Duodenal mucosa (tissue), 2 donors: ENCODE data around the gene SLC39A11.

Source experiments
- H3K27ac ChIP-seq: one replicate; pipeline ENCODE4 v1.7.0; 2013; ENCODE audit warnings: low read depth, low read length
- H3K27me3 ChIP-seq, 2 donors: one replicate each; pipeline ENCODE4 v1.7.0; 2013; ENCODE audit warnings: low read length in 2 of 2, control low read depth in 1 of 2; ENCODE audit not compliant: insufficient read depth in 2 of 2, control insufficient read depth in 1 of 2
- H3K36me3 ChIP-seq, 2 donors: one replicate each; pipeline ENCODE4 v1.7.0; 2013; ENCODE audit warnings: low read length in 2 of 2, control low read depth in 1 of 2; ENCODE audit not compliant: insufficient read depth in 2 of 2, control insufficient read depth in 1 of 2
- H3K4me1 ChIP-seq, 2 donors: one replicate each; pipeline ENCODE4 v1.7.0; 2013; ENCODE audit warnings: low read length in 2 of 2, control low read depth in 1 of 2; ENCODE audit not compliant: insufficient read depth in 2 of 2, control insufficient read depth in 1 of 2
- H3K4me3 ChIP-seq, 2 donors: one replicate each; pipeline ENCODE4 v1.7.0; 2013; ENCODE audit warnings: low read length in 2 of 2, low read depth in 1 of 2
- H3K9ac ChIP-seq, 2 donors: one replicate each; pipeline ENCODE4 v1.7.0; 2013; ENCODE audit warnings: low read length in 2 of 2, low read depth in 1 of 2
- H3K9me3 ChIP-seq, 2 donors: one replicate each; pipeline ENCODE4 v1.7.0; 2013; ENCODE audit warnings: low read length in 2 of 2, control low read depth in 1 of 2; ENCODE audit not compliant: control insufficient read depth in 1 of 2

The SLC39A11 gene

DNA sequence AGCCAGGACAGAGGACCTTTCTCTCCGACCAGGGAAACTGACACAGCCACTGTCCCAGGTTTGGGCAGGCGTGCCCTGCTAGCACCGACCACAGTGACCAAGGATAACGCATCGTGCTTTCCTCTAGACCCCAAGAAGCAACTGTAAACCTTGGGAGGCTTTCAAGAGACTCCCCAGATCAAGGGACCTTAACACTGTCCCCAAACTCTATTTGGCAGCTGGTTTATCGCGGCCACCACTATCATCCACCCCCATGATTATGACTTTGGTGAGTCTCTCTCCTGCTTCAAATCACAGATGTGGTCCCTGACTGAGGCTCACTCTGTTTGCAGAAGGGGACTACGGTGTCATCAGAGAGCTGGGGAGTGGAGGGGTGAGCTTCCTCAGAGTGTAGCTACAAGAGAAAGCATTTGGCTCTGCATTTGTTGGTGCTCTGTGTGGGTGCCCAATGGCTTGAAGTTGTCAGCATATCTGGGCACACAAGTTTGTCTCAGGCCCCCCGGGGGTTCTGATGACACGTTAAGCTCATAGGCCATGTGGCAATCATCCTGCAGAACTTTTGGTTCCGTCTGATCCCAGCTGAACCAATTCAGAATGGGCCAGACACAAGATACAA is 408.0 kb downstream of the SLC39A11 start:
- H3K9ac ChIP-seq = no peak overlapping the region
- peaks cover 11 to 16% of the 10 kb centered on the region in 2 donors for H3K4me1 ChIP-seq
- no peak overlapping the region for H3K27ac ChIP-seq
- H3K27me3 ChIP-seq = no peaks in the 10 kb centered on the region
- no peaks in the 10 kb centered on the region for H3K9me3 ChIP-seq
- H3K4me3 ChIP-seq = no peak overlapping the region
- H3K36me3 ChIP-seq = no peaks in the 10 kb centered on the region

DNA sequence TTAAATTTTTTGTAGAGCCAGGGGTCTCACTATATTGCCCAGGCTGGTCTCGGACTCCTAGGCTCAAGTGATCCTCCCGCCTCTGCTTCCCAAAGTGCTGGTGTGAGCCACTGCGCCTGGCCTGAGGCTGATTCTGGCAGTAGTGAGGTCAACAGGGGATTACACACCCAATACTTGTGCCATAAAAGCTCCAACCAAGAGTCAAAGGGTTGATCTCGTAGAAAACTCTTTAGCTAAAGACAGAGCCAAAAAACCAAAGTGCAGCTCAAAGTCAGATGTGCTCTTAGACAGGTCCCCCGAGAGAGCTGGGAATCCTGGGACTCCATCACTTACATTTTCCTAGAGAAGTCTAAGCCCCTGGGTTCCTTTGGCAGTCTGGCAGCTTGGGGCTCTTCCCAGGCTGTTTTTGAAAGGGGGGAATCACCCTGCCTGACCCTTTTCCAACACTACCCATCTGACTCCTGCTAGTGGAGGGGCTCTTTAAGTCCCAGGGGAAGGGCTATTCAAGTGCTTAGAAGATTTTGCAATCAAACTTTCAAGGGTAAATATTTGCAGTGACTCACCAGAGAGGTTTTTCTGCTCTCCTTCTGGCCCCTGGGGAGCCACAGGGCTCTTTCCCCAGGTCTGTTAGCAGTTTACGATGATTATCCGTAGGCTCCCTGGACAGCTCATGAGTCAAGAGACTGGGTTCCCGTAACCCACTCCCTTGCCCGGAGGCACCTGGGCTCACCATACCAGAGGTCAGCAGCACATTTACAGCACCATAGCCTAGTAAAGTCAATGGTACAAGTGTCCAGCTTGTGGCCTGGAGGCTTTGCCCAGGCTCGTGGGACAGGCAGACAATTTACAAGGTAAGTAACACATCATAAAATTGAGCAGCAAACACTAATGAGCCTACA is 408.7 kb downstream of the SLC39A11 start:
- Histone ChIP-seq H3K36me3 (no peaks in the 10 kb centered on the region), H3K9ac (no peak overlapping the region), H3K27ac (no peak overlapping the region), H3K4me3 (no peak overlapping the region), H3K27me3 (no peaks in the 10 kb centered on the region), H3K4me1 (peaks cover 11 to 16% of the 10 kb centered on the region in 2 donors), H3K9me3 (no peaks in the 10 kb centered on the region)

DNA sequence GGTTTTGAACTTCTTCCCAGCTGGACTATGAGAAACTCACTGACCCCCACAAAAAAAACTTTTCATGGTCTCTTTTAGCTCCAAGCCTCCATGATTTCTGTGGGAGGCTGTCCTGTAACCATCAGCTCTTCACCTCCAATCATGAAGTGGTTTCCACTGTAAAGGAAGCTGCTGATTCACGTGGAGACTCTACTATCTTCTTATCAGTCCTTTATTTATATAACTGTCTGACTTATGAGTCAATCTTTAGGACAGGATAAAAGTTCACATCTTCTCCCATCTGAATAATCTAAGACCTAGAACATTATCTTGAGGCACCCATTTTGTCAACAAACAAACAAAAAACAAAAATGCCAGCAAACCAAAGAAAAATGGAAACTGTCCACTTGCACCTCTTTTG is 409.9 kb downstream of the SLC39A11 start:
- no peak overlapping the region for H3K27ac ChIP-seq
- no peaks in the 10 kb centered on the region for H3K27me3 ChIP-seq
- no peak overlapping the region for H3K4me3 ChIP-seq
- no peaks in the 10 kb centered on the region for H3K36me3 ChIP-seq
- H3K9me3 ChIP-seq = no peaks in the 10 kb centered on the region
- peaks cover 11 to 16% of the 10 kb centered on the region in 2 donors for H3K4me1 ChIP-seq
- no peak overlapping the region for H3K9ac ChIP-seq

DNA sequence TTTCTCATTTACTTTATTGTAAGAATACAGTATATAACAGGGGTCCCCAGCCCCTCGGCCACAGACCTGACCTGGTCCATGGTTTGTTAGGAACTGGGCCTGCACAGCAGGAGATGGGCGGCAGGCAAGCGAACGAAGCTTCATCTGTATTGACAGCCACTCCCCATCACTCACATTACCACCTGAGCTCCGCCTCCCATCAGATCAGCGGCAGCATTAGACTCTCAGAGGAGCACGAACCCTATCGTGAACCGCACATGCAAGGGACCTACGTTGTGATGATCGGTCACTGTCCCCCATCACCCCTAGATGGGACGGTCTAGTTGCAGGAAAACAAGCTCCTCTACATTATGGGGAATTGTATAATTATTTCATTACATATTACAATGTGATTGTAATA is 410.6 kb downstream of the SLC39A11 start:
- no peak overlapping the region for H3K27ac ChIP-seq
- no peaks in the 10 kb centered on the region for H3K27me3 ChIP-seq
- peaks cover 11 to 16% of the 10 kb centered on the region in 2 donors for H3K4me1 ChIP-seq
- H3K4me3 ChIP-seq = no peak overlapping the region
- no peak overlapping the region for H3K9ac ChIP-seq
- no peaks in the 10 kb centered on the region for H3K9me3 ChIP-seq
- no peaks in the 10 kb centered on the region for H3K36me3 ChIP-seq

DNA sequence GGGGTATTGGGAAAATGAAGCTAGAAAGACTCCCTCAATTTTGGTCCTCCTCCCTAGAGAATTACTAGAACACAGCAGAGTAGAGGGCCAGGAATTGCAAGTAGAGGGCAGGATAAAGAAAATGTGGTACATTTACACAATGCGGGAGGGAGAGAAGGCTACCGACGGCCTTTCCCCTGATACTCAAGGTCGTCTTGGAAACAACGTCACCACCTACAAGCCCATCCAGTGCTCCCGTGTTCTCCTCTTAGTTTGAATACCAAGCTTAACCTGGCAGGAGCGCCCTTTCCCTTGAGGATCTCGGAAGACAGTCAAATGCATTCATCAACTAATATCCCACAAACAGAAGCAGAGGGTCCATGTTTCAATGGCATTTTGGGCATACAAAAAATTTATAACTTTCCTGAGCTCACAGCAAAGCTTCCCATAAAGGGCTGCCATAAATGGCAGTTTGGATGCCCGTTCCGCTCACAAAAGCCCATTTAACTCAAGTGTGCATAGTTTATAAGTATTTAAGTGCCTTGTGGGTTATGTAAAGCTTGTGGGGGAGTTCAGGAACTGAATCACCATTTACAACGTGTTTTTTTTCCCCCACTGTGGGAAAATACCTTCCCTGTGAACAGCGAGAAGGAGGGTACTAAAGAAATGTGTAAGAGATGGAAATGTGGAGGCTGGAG is 414.6 kb downstream of the SLC39A11 start:
- Histone ChIP-seq H3K9ac (no peak overlapping the region), H3K4me1 (no peaks in the 10 kb centered on the region), H3K27ac (no peak overlapping the region), H3K36me3 (no peaks in the 10 kb centered on the region), H3K27me3 (no peaks in the 10 kb centered on the region), H3K9me3 (no peaks in the 10 kb centered on the region), H3K4me3 (no peak overlapping the region)

DNA sequence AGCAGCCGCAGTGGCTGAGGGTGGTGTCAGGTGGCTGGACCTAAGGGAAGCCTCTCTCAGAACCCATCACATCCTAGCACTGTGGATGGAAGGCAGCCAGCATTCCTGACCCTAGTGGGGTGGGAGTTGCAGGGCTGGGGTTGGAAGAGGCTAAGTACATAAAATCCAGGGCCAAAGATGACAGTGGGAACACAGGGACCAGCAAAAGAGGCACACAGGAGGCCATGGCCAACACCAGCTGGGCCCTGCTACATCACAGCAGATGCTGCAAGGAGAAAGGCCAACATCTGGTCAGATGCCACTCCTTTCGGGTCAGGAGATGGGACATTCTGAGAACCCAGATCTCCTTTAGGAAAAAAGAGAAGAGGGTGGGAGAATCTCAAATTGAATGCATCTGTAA is 415.4 kb downstream of the SLC39A11 start:
- no peak overlapping the region for H3K4me3 ChIP-seq
- H3K9ac ChIP-seq = no peak overlapping the region
- no peaks in the 10 kb centered on the region for H3K36me3 ChIP-seq
- no peaks in the 10 kb centered on the region for H3K4me1 ChIP-seq
- no peaks in the 10 kb centered on the region for H3K9me3 ChIP-seq
- H3K27ac ChIP-seq = no peak overlapping the region
- no peaks in the 10 kb centered on the region for H3K27me3 ChIP-seq

DNA sequence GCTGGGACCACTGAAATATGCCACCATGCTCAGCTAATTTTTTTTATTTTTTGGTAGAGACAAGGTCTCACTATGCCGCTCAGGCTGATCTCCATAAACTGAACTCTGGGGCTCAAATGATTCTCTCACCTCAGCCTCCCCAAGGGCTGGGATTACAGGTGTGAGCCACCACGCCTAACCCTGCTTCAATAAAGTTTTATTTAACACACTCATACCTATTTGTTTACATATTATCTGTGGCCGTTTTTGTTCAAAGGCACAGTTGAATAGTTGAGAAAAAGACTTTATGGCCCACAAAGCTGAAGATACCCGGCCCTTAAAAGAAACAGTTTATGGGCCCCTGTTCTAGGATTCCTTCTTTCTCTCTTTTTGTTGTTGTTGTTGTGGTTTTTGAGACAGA is 419.8 kb downstream of the SLC39A11 start:
- Histone ChIP-seq H3K4me1 (no peaks in the 10 kb centered on the region), H3K4me3 (no peak overlapping the region), H3K9me3 (no peaks in the 10 kb centered on the region), H3K27me3 (no peaks in the 10 kb centered on the region), H3K9ac (no peak overlapping the region), H3K36me3 (no peaks in the 10 kb centered on the region), H3K27ac (no peak overlapping the region)

DNA sequence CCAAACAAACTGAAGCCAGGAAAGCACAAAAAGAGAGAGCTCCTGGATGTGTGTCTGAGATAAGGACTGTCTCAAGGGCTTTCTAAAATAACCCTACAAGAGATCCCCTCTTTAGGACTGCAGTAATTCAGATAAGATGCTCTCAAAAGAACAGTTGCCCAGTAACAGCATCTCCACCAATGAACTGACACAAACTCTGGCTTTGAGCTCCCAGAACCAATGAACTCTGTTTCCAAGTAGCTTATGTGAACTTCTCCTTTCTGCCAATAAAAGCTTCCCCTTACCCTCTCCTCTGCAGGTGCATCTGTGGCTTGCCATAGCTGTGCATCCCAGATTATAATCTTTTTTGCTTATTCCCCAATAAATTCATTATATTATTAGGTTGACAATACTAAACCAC is 421.5 kb downstream of the SLC39A11 start:
- Histone ChIP-seq H3K9ac (no peak overlapping the region), H3K27ac (no peak overlapping the region), H3K9me3 (no peaks in the 10 kb centered on the region), H3K4me3 (no peak overlapping the region), H3K27me3 (no peaks in the 10 kb centered on the region), H3K36me3 (no peaks in the 10 kb centered on the region), H3K4me1 (no peaks in the 10 kb centered on the region)

DNA sequence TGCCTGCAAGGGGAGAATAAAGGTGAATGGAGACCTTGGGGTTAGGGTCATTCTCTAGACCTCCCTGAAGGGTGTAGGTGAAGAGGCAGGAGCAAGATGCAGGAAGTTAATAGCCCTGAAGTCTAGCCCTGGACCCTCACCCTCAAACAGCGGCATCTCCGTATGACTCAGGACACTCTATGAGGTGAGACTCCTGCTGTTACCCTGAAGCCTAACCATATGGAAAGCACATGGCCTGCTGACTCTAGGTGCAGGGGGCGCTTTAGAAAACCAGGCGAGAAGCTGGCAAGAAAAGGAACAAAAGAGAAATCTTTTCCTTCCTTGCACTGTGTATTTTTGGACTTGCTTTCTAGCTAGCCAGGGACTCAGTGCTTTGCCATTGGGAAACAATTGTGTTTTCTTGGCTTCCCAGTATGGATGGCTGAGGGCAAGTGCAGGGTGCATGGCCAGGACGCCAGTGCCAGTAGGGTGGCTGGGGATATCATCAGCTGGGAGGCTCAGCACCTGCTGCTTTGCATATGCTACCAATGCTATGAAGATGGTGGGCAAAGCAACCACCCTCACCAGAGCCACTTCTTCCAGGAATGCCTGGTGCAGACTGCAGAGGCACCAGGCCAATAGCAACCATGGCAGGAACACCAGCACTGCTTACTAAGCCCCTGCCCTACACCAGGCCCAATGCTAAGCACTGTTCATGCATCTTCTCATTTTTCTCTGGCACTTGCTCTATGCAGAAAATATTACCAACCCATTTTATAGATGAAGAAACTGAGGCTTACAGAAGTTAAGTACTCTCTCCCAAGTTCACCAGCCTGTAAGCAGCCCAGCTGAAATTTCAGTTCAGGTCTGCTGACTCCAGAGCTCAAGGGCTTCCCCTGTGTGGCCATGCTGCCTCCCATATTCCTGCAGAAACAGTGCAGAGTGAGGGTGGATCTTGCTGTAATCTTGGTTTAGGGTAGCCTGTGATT is 425.1 kb downstream of the SLC39A11 start:
- Histone ChIP-seq H3K4me3 (no peak overlapping the region), H3K27ac (no peak overlapping the region), H3K9ac (no peak overlapping the region), H3K36me3 (no peaks in the 10 kb centered on the region), H3K9me3 (no peaks in the 10 kb centered on the region), H3K4me1 (no peaks in the 10 kb centered on the region), H3K27me3 (no peaks in the 10 kb centered on the region)
